ENCODE data around the gene TES. TPM values are rescaled to one million over a fixed set of nuclear protein-coding genes. Genes with fewer than 3 reads are reported as not detected.
"Not testable (repeated sequence)": the region's sequence is repeated elsewhere in the genome, so short reads cannot be mapped to it uniquely, and the experiment has no call there.

Gene TES
- total and polyA plus RNA-seq, 2 of the 8 experiments (the other 6 are each of a cell fraction or from before 2014, with no cell fraction given), result 18.2 to 36.3 TPM

GRCh38 chr7:116293633-116294032 lies 83.3 kb downstream of the TES start:
- no peaks in the 10 kb centered on the region for H4K20me1 ChIP-seq (replicated peaks in 1 of 2; ENCODE audit: control insufficient read depth in 1 of 2, insufficient read depth in 2 of 2, low read length in 2 of 2)
- CTCF ChIA-PET (ENCODE audit: partially characterized antibody), result interaction anchor here (1.7 kb wide), 1 partner anchor 13 kb away, joined by 7 read pairs; no protein-coding TSS in a partner anchor
- H3K9me3 ChIP-seq (ENCODE audit: insufficient read depth in 2 of 2, low read depth in 1 of 2, low read length in 1 of 2), result no peaks in the 10 kb centered on the region
- H2BK12ac ChIP-seq (ENCODE audit: low read depth, low read length), result no peak overlapping the region
- H3K23ac ChIP-seq (ENCODE audit: insufficient read length), result no peak overlapping the region
- TF ChIP-seq SP2 (IDR thresholded peaks at IDR 0.05; ENCODE audit: low read length), result no peak
- no peak overlapping the region for H3K18ac ChIP-seq (ENCODE audit: extremely low read depth, low read length)
- no peak overlapping the region for H2AK5ac ChIP-seq (ENCODE audit: low read depth, low read length)
- H2BK5ac ChIP-seq (ENCODE audit: low read depth, low read length), result no peak overlapping the region
- no peak overlapping the region for H3K27ac ChIP-seq (ENCODE audit: low read depth, low read length)
- no peak overlapping the region for H2BK20ac ChIP-seq (ENCODE audit: low read length)
- H3K9ac ChIP-seq (replicated peaks in 1 of 4; ENCODE audit: extremely low read depth in 1 of 4, low read depth in 3 of 4, low read length in 3 of 4), result no peak overlapping the region
- no peaks in the 10 kb centered on the region for H3K27me3 ChIP-seq (replicated peaks in 1 of 4; ENCODE audit: control insufficient read depth in 3 of 4, extremely low read depth in 1 of 4, insufficient read depth in 3 of 4, low read length in 3 of 4)
- no peak overlapping the region for H3K56ac ChIP-seq (replicated peaks; ENCODE audit: insufficient read length, low read depth, low read length)
- H3K4me2 ChIP-seq (ENCODE audit: insufficient read depth in 1 of 2, low read depth in 2 of 2, low read length in 2 of 2), result no peak overlapping the region
- no peaks in the 10 kb centered on the region for H3K23me2 ChIP-seq (ENCODE audit: low read depth, low read length)
- no peaks in the 10 kb centered on the region for H3K79me1 ChIP-seq (ENCODE audit: low read depth, low read length)
- FAIRE-seq, result no peak
- H4K91ac ChIP-seq (replicated peaks; ENCODE audit: insufficient read length, low read length), result no peak overlapping the region
- H3K79me2 ChIP-seq (ENCODE audit: control insufficient read depth in 1 of 2, insufficient read depth in 2 of 2, low read length in 2 of 2), result no peaks in the 10 kb centered on the region
- no peaks in the 10 kb centered on the region for H3K36me3 ChIP-seq (ENCODE audit: control insufficient read depth in 2 of 4, insufficient read depth in 4 of 4, low read length in 3 of 4)
- H3K4me3 ChIP-seq (ENCODE audit: extremely low read depth in 1 of 4, insufficient read depth in 2 of 4, low read depth in 3 of 4, low read length in 4 of 4), result no peak overlapping the region
- no peak overlapping the region for H4K8ac ChIP-seq (ENCODE audit: extremely low read depth, insufficient read depth, low read length)
- POLR2A ChIA-PET (ENCODE audit: partially characterized antibody), result no interaction called here
- WGBS, 2 experiments (ENCODE audit: extremely low coverage in 1 of 2, insufficient coverage in 1 of 2, insufficient read length in 1 of 2, insufficient replicate concordance in 2 of 2, low coverage in 1 of 2, low lambda C conversion rate in 2 of 2, missing lambda C conversion rate in 1 of 2), result 81% methylated on average over 3 of the region's 3 CpGs; no CpG with 5 or more reads in 1 of the 2 experiments
- no peak overlapping the region for H2AFZ ChIP-seq (ENCODE audit: low read length)
- DNase-seq (ENCODE audit: low read depth in 1 of 2, low spot score in 2 of 2), result no peak
- H3K14ac ChIP-seq (ENCODE audit: insufficient read length), result no peak overlapping the region
- no peak overlapping the region for H2BK15ac ChIP-seq (ENCODE audit: low read length)
- no peak overlapping the region for H2BK120ac ChIP-seq (replicated peaks; ENCODE audit: low read depth, low read length)
- no peak overlapping the region for H3K4ac ChIP-seq (replicated peaks; ENCODE audit: insufficient read length, low read depth, low read length)
- no peak overlapping the region for H4K5ac ChIP-seq (ENCODE audit: insufficient read length, low read depth, low read length)
- no peaks in the 10 kb centered on the region for H3K4me1 ChIP-seq (replicated peaks in 1 of 4; ENCODE audit: control insufficient read depth in 3 of 4, insufficient read depth in 4 of 4, low read length in 3 of 4)

- FAIRE-seq, result not testable (repeated sequence)
These were observed 85.6 kb downstream of the TES start for GRCh38 chr7:116295903-116296302.

More at GRCh38 chr7:116295903-116296302, 85.6 kb downstream of the TES start:
- DNase-seq (ENCODE audit: low read depth in 1 of 2, low spot score in 2 of 2); H2AFZ ChIP-seq (ENCODE audit: low read length); H3K18ac ChIP-seq (ENCODE audit: extremely low read depth, low read length); H3K36me3 ChIP-seq (ENCODE audit: control insufficient read depth in 2 of 4, insufficient read depth in 4 of 4, low read length in 3 of 4); H3K4ac ChIP-seq (replicated peaks; ENCODE audit: insufficient read length, low read depth, low read length); H3K79me1 ChIP-seq (ENCODE audit: low read depth, low read length); H3K4me2 ChIP-seq (ENCODE audit: insufficient read depth in 1 of 2, low read depth in 2 of 2, low read length in 2 of 2); H3K79me2 ChIP-seq (ENCODE audit: control insufficient read depth in 1 of 2, insufficient read depth in 2 of 2, low read length in 2 of 2); H3K4me1 ChIP-seq (replicated peaks in 1 of 4; ENCODE audit: control insufficient read depth in 3 of 4, insufficient read depth in 4 of 4, low read length in 3 of 4); H2BK5ac ChIP-seq (ENCODE audit: low read depth, low read length); H3K9ac ChIP-seq (replicated peaks in 1 of 4; ENCODE audit: extremely low read depth in 1 of 4, low read depth in 3 of 4, low read length in 3 of 4); H2AK5ac ChIP-seq (ENCODE audit: low read depth, low read length); H3K14ac ChIP-seq (ENCODE audit: insufficient read length); H3K27ac ChIP-seq (ENCODE audit: low read depth, low read length); POLR2A ChIA-PET (ENCODE audit: partially characterized antibody); H2BK12ac ChIP-seq (ENCODE audit: low read depth, low read length); H3K27me3 ChIP-seq (replicated peaks in 1 of 4; ENCODE audit: control insufficient read depth in 3 of 4, extremely low read depth in 1 of 4, insufficient read depth in 3 of 4, low read length in 3 of 4); H3K23me2 ChIP-seq (ENCODE audit: low read depth, low read length); H3K4me3 ChIP-seq (ENCODE audit: extremely low read depth in 1 of 4, insufficient read depth in 2 of 4, low read depth in 3 of 4, low read length in 4 of 4); H2BK20ac ChIP-seq (ENCODE audit: low read length); CTCF ChIA-PET (ENCODE audit: partially characterized antibody); H3K56ac ChIP-seq (replicated peaks; ENCODE audit: insufficient read length, low read depth, low read length); H3K9me3 ChIP-seq (ENCODE audit: insufficient read depth in 2 of 2, low read depth in 1 of 2, low read length in 1 of 2); H2BK120ac ChIP-seq (replicated peaks; ENCODE audit: low read depth, low read length); H4K91ac ChIP-seq (replicated peaks; ENCODE audit: insufficient read length, low read length); H4K5ac ChIP-seq (ENCODE audit: insufficient read length, low read depth, low read length); H4K20me1 ChIP-seq (replicated peaks in 1 of 2; ENCODE audit: control insufficient read depth in 1 of 2, insufficient read depth in 2 of 2, low read length in 2 of 2); H3K23ac ChIP-seq (ENCODE audit: insufficient read length); H2BK15ac ChIP-seq (ENCODE audit: low read length); H4K8ac ChIP-seq (ENCODE audit: extremely low read depth, insufficient read depth, low read length): not testable (repeated sequence)
